HG03196 (cell line): ENCODE measurements around the gene FAM50B.
"Not testable (repeated sequence)": the region's sequence is repeated elsewhere in the genome, so short reads cannot be mapped to it uniquely, and the experiment has no call there.

Experiments used
- ATAC-seq: cut with Tn5 transposase; IDR thresholded peaks from one replicate; pipeline ENCODE4 v1.9.1; 2021; ENCODE audit not compliant: unreplicated experiment

Gene FAM50B

GRCh38 chr6:3847521-3847920 lies 1.7 kb upstream of the FAM50B start:
- ATAC-seq = no peak

GRCh38 chr6:3848380-3848779 lies 793 bp upstream of the FAM50B start:
- ATAC-seq = no peak

GRCh38 chr6:3849681-3850450 lies 693 bp downstream of the FAM50B start:
- ATAC-seq = no peak

DNA sequence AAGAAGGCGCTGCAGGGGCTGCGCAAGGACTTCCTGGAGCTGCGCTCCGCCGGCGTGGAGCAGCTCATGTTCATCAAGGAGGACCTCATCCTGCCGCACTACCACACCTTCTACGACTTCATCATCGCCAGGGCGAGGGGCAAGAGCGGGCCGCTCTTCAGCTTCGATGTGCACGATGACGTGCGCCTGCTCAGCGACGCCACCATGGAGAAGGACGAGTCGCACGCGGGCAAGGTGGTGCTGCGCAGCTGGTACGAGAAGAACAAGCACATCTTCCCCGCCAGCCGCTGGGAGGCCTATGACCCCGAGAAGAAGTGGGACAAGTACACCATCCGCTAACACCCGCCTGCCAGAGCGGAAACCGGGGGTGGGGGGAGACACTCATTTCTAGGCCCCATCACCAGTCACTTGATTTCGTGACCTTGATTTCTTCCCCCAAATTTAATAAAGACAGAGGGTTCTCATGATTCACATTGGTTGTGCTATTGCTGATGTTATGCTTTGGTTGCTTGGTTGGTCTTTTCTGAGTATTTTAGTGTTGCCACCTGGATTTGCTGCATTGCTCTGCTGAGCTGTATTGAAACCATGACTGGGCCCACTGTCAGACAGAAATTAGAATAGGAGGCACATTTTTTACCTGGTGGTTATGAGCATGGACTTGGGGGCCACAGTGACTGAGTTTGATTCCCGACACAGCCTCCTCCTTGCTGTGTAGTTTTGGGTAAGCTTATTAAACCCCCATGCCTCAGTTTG lies 1.5 kb downstream of the FAM50B start:
- no peak for ATAC-seq

DNA sequence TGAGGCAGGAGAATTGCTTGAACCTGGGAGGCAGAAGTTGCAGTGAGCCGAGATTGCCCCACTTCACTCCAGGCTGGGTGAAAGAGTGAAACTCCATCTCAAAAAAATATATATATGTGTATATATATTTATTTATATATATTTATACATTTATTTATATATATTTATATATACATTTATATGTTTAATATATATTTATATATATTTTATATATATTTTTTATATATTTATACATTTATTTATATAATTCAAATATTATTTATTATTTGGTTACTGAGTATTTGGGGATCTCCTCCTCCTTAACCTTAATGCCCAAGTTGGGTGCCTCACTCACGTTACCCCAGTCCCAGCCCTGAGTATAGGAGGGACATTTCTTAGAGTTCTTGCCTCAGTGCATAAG lies 2.7 kb downstream of the FAM50B start:
- ATAC-seq = no peak

GRCh38 chr6:3852391-3852790 lies 3.2 kb downstream of the FAM50B start:
- no peak for ATAC-seq

- ATAC-seq = no peak
Measured at GRCh38 chr6:3855866-3856265, 6.7 kb downstream of the FAM50B start.

DNA sequence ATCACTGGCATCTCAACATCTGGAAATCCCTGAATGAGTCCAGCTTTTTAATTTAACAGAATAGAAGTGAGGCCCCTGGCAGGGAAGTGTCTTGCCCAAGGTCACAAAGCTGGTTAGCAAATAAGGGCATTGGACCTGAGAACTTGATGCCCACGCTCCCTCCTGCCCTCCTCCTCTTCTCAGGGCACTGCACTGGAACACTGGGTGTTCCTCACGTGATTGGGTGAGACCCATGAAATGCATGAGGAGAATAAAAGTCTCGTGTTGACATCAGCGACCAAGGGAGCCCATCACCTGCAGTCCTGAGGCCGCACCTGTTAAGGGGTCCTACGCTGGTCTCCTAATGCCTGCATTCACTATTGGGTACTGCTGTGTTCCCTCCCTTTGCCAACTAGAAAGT lies 7.4 kb downstream of the FAM50B start:
- no peak for ATAC-seq

GRCh38 chr6:3857468-3858456 lies 8.6 kb downstream of the FAM50B start:
- ATAC-seq = no peak

GRCh38 chr6:3859878-3860552 lies 10.8 kb downstream of the FAM50B start:
- no peak for ATAC-seq

GRCh38 chr6:3861424-3861823 lies 12.3 kb downstream of the FAM50B start:
- ATAC-seq = no peak

- ATAC-seq = no peak
Measured at GRCh38 chr6:3862038-3862437, 12.9 kb downstream of the FAM50B start.

DNA sequence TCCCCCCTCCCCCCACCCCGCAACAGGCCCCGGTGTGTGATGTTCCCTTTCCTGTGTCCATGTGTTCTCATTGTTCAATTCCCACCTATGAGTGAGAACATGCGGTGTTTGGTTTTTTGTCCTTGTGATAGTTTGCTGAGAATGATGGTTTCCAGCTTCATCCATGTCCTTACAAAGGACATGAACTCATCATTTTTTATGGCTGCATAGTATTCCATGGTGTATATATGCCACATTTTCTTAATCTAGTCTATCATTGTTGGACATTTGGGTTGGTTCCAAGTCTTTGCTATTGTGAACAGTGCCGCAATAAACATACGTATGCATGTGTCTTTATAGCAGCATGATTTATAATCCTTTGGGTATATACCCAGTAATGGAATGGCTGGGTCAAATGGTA lies 14.1 kb downstream of the FAM50B start:
- ATAC-seq = not testable (repeated sequence)

GRCh38 chr6:3865463-3865862 lies 16.3 kb downstream of the FAM50B start:
- no peak for ATAC-seq

- ATAC-seq = no peak
Measured at GRCh38 chr6:3867641-3868502, 18.7 kb downstream of the FAM50B start.

- no peak for ATAC-seq
Measured at GRCh38 chr6:3868544-3868943, 19.4 kb downstream of the FAM50B start.

- ATAC-seq = no peak
Measured at GRCh38 chr6:3869284-3869631, 20.1 kb downstream of the FAM50B start.

DNA sequence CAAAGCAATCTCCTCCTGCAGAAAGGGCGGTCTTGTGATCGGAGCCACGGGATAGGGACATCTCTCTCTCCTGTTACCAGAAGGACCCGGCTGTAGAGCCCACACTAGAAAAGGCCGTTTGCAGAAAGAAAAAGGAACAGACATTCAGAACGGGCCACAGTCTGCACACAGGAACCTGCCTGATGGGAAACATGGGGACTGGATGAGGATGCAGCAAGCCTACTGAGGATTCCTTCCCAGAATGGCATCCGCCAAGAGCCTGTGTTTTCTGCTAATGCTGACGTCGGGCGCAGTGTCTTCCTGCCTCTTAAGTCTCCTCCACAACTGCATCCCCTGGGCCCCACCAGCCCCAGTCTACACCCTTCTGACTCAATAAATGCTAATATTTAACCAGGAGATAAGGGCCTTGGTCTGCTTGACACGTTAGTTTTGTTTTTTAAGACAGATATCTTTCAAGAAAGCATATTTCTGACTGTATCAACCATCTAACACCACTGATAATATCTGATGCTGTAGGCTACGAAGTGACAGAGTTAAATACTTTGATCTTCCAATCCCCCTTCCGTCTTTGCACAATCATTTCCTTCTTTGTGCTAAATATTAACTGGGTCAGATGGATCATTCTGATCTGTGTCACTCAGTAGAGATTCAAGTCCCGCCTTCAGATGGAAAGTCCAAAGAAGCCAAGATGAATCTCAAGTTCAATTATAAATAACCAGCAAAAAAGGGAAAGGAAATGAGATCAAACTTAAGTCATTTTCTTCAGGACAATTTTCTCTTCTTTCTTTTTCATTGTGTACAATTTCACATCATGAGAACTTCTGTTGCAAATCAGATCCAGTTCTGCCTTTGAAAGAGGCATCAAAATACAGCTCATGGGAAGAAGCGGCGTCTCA lies 20.7 kb downstream of the FAM50B start:
- ATAC-seq = no peak

GRCh38 chr6:3870528-3870925 lies 21.4 kb downstream of the FAM50B start:
- no peak for ATAC-seq
